Measurements from ENCODE around the gene PXDC1.
"Not testable (repeated sequence)": the region's sequence is repeated elsewhere in the genome, so short reads cannot be mapped to it uniquely, and the experiment has no call there.

PXDC1 gene

GRCh38 chr6:3707751-3708412 is 43.6 kb downstream of the PXDC1 start:
- DNase-seq: no peak

- no peak for DNase-seq
Measured at GRCh38 chr6:3707024-3707423, 44.5 kb downstream of the PXDC1 start.

GRCh38 chr6:3706547-3706946 is 45.0 kb downstream of the PXDC1 start:
- DNase-seq: no peak

- no peak for DNase-seq
Measured at GRCh38 chr6:3701631-3702030, 49.9 kb downstream of the PXDC1 start.

- DNase-seq: no peak
Measured at GRCh38 chr6:3699231-3699630, 52.3 kb downstream of the PXDC1 start.

- no peak for DNase-seq
Measured at GRCh38 chr6:3698021-3698420, 53.5 kb downstream of the PXDC1 start.

- no peak for DNase-seq
Measured at GRCh38 chr6:3697609-3698008, 53.9 kb downstream of the PXDC1 start.

GRCh38 chr6:3696525-3697088 is 54.9 kb downstream of the PXDC1 start:
- DNase-seq: no peak

GRCh38 chr6:3695065-3695817 is 56.3 kb downstream of the PXDC1 start:
- no peak for DNase-seq

GRCh38 chr6:3693831-3694230 is 57.7 kb downstream of the PXDC1 start:
- DNase-seq: no peak

- no peak for DNase-seq
Measured at GRCh38 chr6:3690506-3690905, 61.0 kb downstream of the PXDC1 start.

- no peak for DNase-seq
Measured at GRCh38 chr6:3687847-3688246, 63.7 kb downstream of the PXDC1 start.

- DNase-seq: no peak
Measured at GRCh38 chr6:3683331-3683730, 68.2 kb downstream of the PXDC1 start.

- no peak for DNase-seq
Measured at GRCh38 chr6:3678946-3679345, 72.6 kb downstream of the PXDC1 start.

GRCh38 chr6:3677751-3678150 is 73.8 kb downstream of the PXDC1 start:
- not testable (repeated sequence) for DNase-seq

- not testable (repeated sequence) for DNase-seq
Measured at GRCh38 chr6:3677351-3677750, 74.2 kb downstream of the PXDC1 start.

All from NCI-H510A (cell line).